Measurements from ENCODE around the gene DUSP5.

The DUSP5 gene

DNA sequence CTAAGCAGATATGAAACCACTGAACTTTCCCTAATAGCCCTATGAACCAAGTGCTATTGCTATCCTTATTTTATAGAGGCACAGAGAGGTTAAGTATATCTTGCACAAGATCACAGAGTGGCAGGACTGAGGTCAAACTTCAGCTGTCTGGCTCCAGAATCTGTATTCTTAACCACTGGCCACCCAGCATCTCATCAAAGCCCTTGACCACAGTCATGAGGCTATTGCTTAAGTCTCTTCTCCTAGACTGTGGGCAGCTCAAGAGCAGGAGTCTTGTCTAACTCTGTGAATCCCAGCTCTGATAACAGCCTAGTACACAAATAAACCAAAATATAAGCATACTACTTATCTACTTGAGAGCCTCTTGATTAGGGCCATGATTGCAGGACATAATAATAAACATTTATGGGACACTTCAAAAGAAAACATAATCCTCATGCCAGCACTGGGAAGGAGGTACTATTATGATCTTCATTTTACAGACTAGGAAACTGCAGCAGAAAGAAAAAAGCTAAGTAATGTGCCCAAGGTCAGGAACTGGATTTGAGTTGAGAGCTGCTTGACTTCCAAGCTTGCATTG, 47.3 kb downstream of the DUSP5 start:
- no peak for FAIRE-seq
- no peak for DNase-seq (ENCODE audit: low spot score)

DNA sequence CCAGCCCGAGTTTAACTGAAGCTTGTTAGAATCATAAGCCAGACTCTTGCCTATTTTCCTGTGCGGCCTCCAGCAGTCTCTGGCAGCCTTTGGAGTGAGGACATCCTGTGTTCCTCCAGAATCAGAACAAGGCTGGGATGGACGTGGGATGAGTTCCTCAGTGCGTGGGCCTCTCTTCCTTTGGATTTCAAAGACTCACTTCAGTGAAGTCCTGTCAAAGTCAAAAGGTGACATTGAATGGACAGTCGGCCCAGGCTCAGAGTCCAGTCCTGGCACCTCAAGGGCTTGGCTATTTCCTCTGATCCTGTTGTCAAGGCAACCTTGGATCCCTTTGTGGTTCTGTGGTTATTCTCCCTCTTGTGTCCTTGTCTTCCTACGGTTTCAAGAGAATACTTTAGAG, 48.4 kb downstream of the DUSP5 start:
- no peak for DNase-seq (ENCODE audit: low spot score)
- no peak for FAIRE-seq

DNA sequence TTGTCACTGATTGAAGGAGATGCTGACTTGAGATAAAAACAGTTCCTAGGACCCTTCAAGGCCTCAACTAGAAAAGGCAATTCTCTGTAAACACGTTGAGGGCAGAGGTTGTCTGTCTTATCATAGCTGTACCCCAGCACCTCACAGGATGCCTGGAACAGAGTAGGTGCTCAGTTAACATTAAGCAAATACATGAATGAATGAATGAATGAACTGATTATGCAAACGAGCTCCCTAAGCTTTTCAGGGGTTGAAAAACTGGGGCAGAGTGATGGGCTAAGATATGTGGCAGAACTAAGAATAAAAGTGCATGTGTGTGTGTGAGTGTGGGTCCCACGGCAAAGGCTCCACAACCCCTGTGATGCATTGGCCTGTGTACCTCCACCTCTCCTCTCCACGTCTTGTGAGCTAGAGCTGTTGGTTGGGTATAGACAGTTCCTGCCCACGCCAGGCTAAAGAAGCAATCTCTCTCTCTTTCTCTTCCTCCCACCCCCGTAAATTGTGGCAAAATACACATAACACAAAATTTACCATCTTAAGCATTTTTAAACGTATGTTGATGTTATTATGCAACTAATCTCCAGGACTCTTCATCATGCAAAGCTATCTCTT, 48.9 kb downstream of the DUSP5 start:
- FAIRE-seq: no peak
- no peak for DNase-seq (ENCODE audit: low spot score)

- FAIRE-seq: peak; percentile 52
- peak; percentile 66 for DNase-seq (ENCODE audit: low spot score)
These were observed 49.5 kb downstream of the DUSP5 start for GRCh38 chr10:110547139-110547761.

DNA sequence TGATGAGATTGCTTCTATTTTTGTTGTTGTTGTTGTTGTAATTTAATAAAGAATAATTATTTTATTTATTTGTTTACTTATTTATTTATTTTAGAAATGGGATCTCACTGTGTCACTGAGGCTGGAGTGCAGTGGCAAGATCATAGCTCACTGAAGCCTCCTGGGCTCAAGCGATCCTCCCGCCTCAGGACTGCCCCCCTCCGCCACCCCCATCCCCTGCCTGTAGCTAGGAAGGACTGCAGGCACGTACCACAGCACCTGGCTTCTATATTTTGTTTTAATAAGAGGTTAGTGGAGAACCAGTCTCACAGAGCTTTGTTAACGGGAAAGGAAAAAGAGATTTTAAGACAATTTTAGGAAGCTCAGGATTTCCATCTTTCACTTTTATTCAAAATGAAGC, 50.3 kb downstream of the DUSP5 start:
- FAIRE-seq (no peak), DNase-seq (ENCODE audit: low spot score) (no peak)

- FAIRE-seq (no peak), DNase-seq (ENCODE audit: low spot score) (no peak)
These were observed 51.5 kb downstream of the DUSP5 start for GRCh38 chr10:110549211-110549610.

- no peak for DNase-seq (ENCODE audit: low spot score)
- no peak for FAIRE-seq
These were observed 56.2 kb downstream of the DUSP5 start for GRCh38 chr10:110553905-110554304.

DNA sequence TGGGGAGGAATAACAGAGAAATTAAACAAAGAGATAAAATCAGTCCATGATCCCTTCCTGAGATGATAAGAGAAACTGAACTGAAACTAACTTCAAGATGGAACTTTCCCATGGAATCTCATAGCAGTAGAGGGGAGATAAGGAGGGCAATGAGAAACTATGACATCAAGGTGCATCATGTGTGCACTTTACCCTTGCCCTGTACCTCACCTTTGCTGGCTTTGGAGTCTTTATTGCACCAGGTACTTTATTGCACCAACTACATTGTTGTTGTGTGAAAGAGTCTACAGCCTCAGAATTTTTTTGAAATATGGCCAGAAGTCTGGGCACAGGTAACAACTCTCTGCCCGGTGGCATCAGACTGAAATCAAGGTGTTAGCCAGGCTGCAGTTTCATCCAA, 58.6 kb downstream of the DUSP5 start:
- DNase-seq (ENCODE audit: low spot score): no peak
- no peak for FAIRE-seq

- FAIRE-seq (no peak), DNase-seq (ENCODE audit: low spot score) (peak; percentile 62)
These were observed 59.4 kb downstream of the DUSP5 start for GRCh38 chr10:110556969-110557601.

DNA sequence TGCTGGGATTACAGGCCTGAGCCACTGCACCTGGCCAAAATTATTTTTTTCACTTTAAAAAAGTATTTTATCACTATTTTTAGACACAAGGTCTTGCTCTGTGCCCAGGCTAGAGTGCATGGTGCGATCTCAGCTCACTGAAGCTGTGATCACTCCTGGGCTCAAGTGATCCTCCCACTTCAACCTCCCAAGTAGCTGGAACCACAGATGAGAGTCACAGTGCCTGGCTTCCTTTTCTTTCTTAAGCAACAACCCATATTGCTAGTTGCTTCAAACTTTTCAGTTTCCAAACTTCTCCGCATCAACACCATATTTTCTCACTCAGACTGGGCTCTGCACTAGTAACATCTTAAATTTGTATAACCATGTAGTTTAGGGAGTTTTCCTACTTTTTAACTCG, 60.3 kb downstream of the DUSP5 start:
- DNase-seq (ENCODE audit: low spot score) (no peak), FAIRE-seq (no peak)

GRCh38 chr10:110560012-110560411, 62.3 kb downstream of the DUSP5 start:
- DNase-seq (ENCODE audit: low spot score) (no peak), FAIRE-seq (no peak)
